Measurements from ENCODE around the gene HHEX.
"Not testable (repeated sequence)": the region's sequence is repeated elsewhere in the genome, so short reads cannot be mapped to it uniquely, and the experiment has no call there.

- TF ChIP-seq CTCF (IDR thresholded peaks at IDR 0.05 in 8 of 11, conservative IDR thresholded peaks at IDR 0.05 in 3 of 11); POLR2AphosphoS5 (IDR thresholded peaks at IDR 0.05): not testable (repeated sequence)
Measured at GRCh38 chr10:92741741-92742140, 52.0 kb downstream of the HHEX start.

Measured in spleen (tissue), 7 donors.